Ishikawa (cell line): Measurements from ENCODE around the gene SHMT2.

ENCODE experiments used
- CEBPB ChIP-seq: IDR thresholded peaks from 2 replicates; pipeline ENCODE4 v1.6.1; 2012
- CREB1 ChIP-seq: IDR thresholded peaks from 2 replicates; pipeline ENCODE4 v1.6.1; 2012; ENCODE audit warnings: low read depth
- EGR1 ChIP-seq: IDR thresholded peaks from 2 replicates; pipeline ENCODE4 v1.6.1; 2012
- EP300 ChIP-seq: IDR thresholded peaks from 2 replicates; pipeline ENCODE4 v1.6.1; 2012; ENCODE audit warnings: borderline replicate concordance
- FOXM1 ChIP-seq: IDR thresholded peaks from 2 replicates; pipeline ENCODE4 v1.6.1; 2012; ENCODE audit warnings: low read depth, borderline replicate concordance
- RAD21 ChIP-seq: IDR thresholded peaks from 2 replicates; pipeline ENCODE4 v1.6.1; 2012; ENCODE audit warnings: low read depth
- TAF1 ChIP-seq: IDR thresholded peaks from 2 replicates; pipeline ENCODE4 v1.6.1; 2012; ENCODE audit warnings: low read depth, mild to moderate bottlenecking
- TEAD4 ChIP-seq: IDR thresholded peaks from 2 replicates; pipeline ENCODE4 v1.6.1; 2012
- YY1 ChIP-seq: IDR thresholded peaks from 2 replicates; pipeline ENCODE4 v1.6.1; 2012; ENCODE audit warnings: low read depth
- ZBTB7A ChIP-seq: IDR thresholded peaks from 2 replicates; pipeline ENCODE4 v1.6.1; 2012; ENCODE audit warnings: low read depth
- TF ChIP-seq, protein P1 (sequence below): IDR thresholded peaks from 2 replicates; pipeline ENCODE4 v1.6.1; 2012; ENCODE audit warnings: low read depth, mild to moderate bottlenecking
- TF ChIP-seq, protein P2 (sequence below): IDR thresholded peaks from 2 replicates; pipeline ENCODE4 v1.6.1; 2012

DNA sequence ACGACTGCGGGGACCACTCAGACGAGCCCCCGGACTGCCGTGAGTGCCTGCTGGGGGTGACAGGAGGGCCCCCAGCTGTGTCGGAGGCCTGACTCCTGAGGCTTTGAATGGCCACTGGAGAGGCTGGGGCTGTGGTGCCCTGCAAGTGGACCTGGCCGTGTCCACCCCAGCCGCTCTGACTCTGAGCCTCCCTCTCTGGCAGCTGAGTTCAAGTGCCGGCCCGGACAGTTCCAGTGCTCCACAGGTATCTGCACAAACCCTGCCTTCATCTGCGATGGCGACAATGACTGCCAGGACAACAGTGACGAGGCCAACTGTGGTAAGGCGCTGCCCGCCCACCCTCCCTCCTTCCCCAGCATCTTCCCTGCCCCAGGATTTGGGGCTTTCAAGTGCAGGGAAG, 29.0 kb upstream of the SHMT2 start:
- TF ChIP-seq, protein P1, sequence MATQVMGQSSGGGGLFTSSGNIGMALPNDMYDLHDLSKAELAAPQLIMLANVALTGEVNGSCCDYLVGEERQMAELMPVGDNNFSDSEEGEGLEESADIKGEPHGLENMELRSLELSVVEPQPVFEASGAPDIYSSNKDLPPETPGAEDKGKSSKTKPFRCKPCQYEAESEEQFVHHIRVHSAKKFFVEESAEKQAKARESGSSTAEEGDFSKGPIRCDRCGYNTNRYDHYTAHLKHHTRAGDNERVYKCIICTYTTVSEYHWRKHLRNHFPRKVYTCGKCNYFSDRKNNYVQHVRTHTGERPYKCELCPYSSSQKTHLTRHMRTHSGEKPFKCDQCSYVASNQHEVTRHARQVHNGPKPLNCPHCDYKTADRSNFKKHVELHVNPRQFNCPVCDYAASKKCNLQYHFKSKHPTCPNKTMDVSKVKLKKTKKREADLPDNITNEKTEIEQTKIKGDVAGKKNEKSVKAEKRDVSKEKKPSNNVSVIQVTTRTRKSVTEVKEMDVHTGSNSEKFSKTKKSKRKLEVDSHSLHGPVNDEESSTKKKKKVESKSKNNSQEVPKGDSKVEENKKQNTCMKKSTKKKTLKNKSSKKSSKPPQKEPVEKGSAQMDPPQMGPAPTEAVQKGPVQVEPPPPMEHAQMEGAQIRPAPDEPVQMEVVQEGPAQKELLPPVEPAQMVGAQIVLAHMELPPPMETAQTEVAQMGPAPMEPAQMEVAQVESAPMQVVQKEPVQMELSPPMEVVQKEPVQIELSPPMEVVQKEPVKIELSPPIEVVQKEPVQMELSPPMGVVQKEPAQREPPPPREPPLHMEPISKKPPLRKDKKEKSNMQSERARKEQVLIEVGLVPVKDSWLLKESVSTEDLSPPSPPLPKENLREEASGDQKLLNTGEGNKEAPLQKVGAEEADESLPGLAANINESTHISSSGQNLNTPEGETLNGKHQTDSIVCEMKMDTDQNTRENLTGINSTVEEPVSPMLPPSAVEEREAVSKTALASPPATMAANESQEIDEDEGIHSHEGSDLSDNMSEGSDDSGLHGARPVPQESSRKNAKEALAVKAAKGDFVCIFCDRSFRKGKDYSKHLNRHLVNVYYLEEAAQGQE: no peak
- TF ChIP-seq RAD21 (no peak), EP300 (no peak), YY1 (no peak), TEAD4 (no peak), CEBPB (no peak), FOXM1 (no peak), EGR1 (no peak), TAF1 (no peak), CREB1 (no peak), ZBTB7A (no peak)
- TF ChIP-seq, protein P2, sequence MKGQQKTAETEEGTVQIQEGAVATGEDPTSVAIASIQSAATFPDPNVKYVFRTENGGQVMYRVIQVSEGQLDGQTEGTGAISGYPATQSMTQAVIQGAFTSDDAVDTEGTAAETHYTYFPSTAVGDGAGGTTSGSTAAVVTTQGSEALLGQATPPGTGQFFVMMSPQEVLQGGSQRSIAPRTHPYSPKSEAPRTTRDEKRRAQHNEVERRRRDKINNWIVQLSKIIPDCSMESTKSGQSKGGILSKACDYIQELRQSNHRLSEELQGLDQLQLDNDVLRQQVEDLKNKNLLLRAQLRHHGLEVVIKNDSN: no peak
